H9 (cell line): ENCODE data around the gene LRP1. TPM values are rescaled to one million over a fixed set of nuclear protein-coding genes. Genes with fewer than 3 reads are reported as not detected.

Experiments
- DNase-seq: peaks from one replicate; pipeline ENCODE4 v3.0.0-alpha.2; 2017
- H2AFZ ChIP-seq: one replicate; pipeline ENCODE4 v1.6.1; 2013; ENCODE audit warnings: mild to moderate bottlenecking, low read length, control low read depth, moderate library complexity
- H2AK5ac ChIP-seq: 2 replicates; pipeline ENCODE4 v1.6.1; 2013; ENCODE audit warnings: low read length, control low read depth, mixed read lengths; ENCODE audit not compliant: insufficient read length
- H2BK120ac ChIP-seq: one replicate; pipeline ENCODE4 v1.6.1; 2013; ENCODE audit warnings: low read depth, mild to moderate bottlenecking, low read length, control low read depth, inconsistent platforms; ENCODE audit not compliant: poor library complexity, severe bottlenecking
- H2BK12ac ChIP-seq: 2 replicates; pipeline ENCODE4 v1.6.1; 2013; ENCODE audit warnings: low read length, control low read depth, mixed read lengths, low read depth; ENCODE audit not compliant: insufficient read length
- H2BK15ac ChIP-seq: 2 replicates; pipeline ENCODE4 v1.6.1; 2013; ENCODE audit warnings: low read depth, low read length, control low read depth
- H2BK20ac ChIP-seq: one replicate; pipeline ENCODE4 v1.6.1; 2013; ENCODE audit warnings: low read depth, mild to moderate bottlenecking, low read length, control low read depth, inconsistent platforms; ENCODE audit not compliant: poor library complexity, severe bottlenecking
- H2BK5ac ChIP-seq: 2 replicates; pipeline ENCODE4 v1.6.1; 2013; ENCODE audit warnings: low read length, control low read depth, mixed read lengths; ENCODE audit not compliant: insufficient read length
- H3K14ac ChIP-seq: 2 replicates; pipeline ENCODE4 v1.6.1; 2013; ENCODE audit warnings: low read length, control low read depth; ENCODE audit not compliant: insufficient read depth
- H3K18ac ChIP-seq: 2 replicates; pipeline ENCODE4 v1.6.1; 2013; ENCODE audit warnings: low read depth, mild to moderate bottlenecking, mixed read lengths, low read length, control low read depth; ENCODE audit not compliant: insufficient read length
- H3K23ac ChIP-seq: 2 replicates; pipeline ENCODE4 v1.6.1; 2013; ENCODE audit warnings: low read length, control low read depth, mixed read lengths, low read depth; ENCODE audit not compliant: insufficient read length
- H3K23me2 ChIP-seq: 2 replicates; pipeline ENCODE4 v1.6.1; 2013; ENCODE audit warnings: low read depth, mild to moderate bottlenecking, mixed read lengths, low read length, control low read depth; ENCODE audit not compliant: insufficient read length, poor library complexity, severe bottlenecking
- H3K27ac ChIP-seq: 2 replicates; pipeline ENCODE4 v1.5.1; 2013; ENCODE audit warnings: low read length, control low read depth, mixed read lengths, low read depth; ENCODE audit not compliant: insufficient read length
- H3K27me3 ChIP-seq: 2 replicates; pipeline ENCODE4 v1.6.1; 2013; ENCODE audit warnings: low read length, control low read depth, inconsistent platforms; ENCODE audit not compliant: insufficient read depth
- H3K4ac ChIP-seq: 2 replicates; pipeline ENCODE4 v1.6.1; 2013; ENCODE audit warnings: low read depth, mild to moderate bottlenecking, control low read depth, inconsistent platforms, low read length, moderate library complexity
- H3K4me1 ChIP-seq: 2 replicates; pipeline ENCODE4 v1.6.1; 2013; ENCODE audit warnings: low read length, control low read depth, inconsistent platforms; ENCODE audit not compliant: insufficient read depth
- H3K4me2 ChIP-seq: 2 replicates; pipeline ENCODE4 v1.6.1; 2013; ENCODE audit warnings: low read length, control low read depth, mixed read lengths; ENCODE audit not compliant: insufficient read length, insufficient read depth
- H3K56ac ChIP-seq: 2 replicates; pipeline ENCODE4 v1.6.1; 2013; ENCODE audit warnings: low read depth, mild to moderate bottlenecking, mixed read lengths, low read length, control low read depth; ENCODE audit not compliant: insufficient read length
- H3K79me1 ChIP-seq: 2 replicates; pipeline ENCODE4 v1.6.1; 2013; ENCODE audit warnings: low read depth, mild to moderate bottlenecking, moderate library complexity, low read length, control low read depth, inconsistent platforms; ENCODE audit not compliant: insufficient read depth, poor library complexity, severe bottlenecking
- H3K79me2 ChIP-seq: 2 replicates; pipeline ENCODE4 v1.6.1; 2013; ENCODE audit warnings: low read length, control low read depth, inconsistent platforms; ENCODE audit not compliant: insufficient read depth
- H3K9ac ChIP-seq: 2 replicates; pipeline ENCODE4 v1.6.1; 2013; ENCODE audit warnings: low read length, control low read depth, mixed read lengths; ENCODE audit not compliant: insufficient read length; ENCODE audit errors: extremely low read depth
- H3K9me3 ChIP-seq: one replicate; pipeline ENCODE4 v1.6.1; 2013; ENCODE audit warnings: low read depth, low read length, inconsistent platforms; ENCODE audit not compliant: control insufficient read depth
- H3T11ph ChIP-seq: one replicate; pipeline ENCODE4 v1.6.1; 2013; ENCODE audit warnings: mild to moderate bottlenecking, low read length, control low read depth, inconsistent platforms
- H4K20me1 ChIP-seq: one replicate; pipeline ENCODE4 v1.6.1; 2013; ENCODE audit not compliant: control insufficient read depth, insufficient read length, insufficient read depth
- H4K5ac ChIP-seq: 2 replicates; pipeline ENCODE4 v1.6.1; 2013; ENCODE audit warnings: low read depth, mild to moderate bottlenecking, mixed read lengths, low read length, control low read depth; ENCODE audit not compliant: insufficient read length
- H4K8ac ChIP-seq: replicated peaks from 2 replicates; pipeline ENCODE4 v1.6.1; 2013; ENCODE audit warnings: low read length, control low read depth, mixed read lengths, low read depth; ENCODE audit not compliant: insufficient read length
- H4K91ac ChIP-seq: 2 replicates; pipeline ENCODE4 v1.6.1; 2013; ENCODE audit warnings: low read depth, mild to moderate bottlenecking, moderate library complexity, mixed read lengths, low read length, control low read depth; ENCODE audit not compliant: insufficient read length
- H3K27ac Mint-ChIP-seq, 3 experiments: 2 replicates in 2 of 3; 3 replicates in 1 of 3; pipeline ENCODE4 v1.8.0; 2020 to 2021; ENCODE audit warnings: mixed read lengths in 3 of 3, mild to moderate bottlenecking in 1 of 3, moderate library complexity in 1 of 3
- H3K27me3 Mint-ChIP-seq: 2 replicates; pipeline ENCODE4 v1.8.0; 2021; ENCODE audit warnings: low read depth, mild to moderate bottlenecking, moderate library complexity, mixed read lengths
- H3K36me3 Mint-ChIP-seq, 3 experiments: 2 replicates in 2 of 3; 3 replicates in 1 of 3; pipeline ENCODE4 v1.8.0; 2020 to 2021; ENCODE audit warnings: low read depth in 3 of 3, mixed read lengths in 3 of 3; ENCODE audit not compliant: insufficient read depth in 1 of 3
- H3K4me1 Mint-ChIP-seq, 2 experiments: 2 replicates each; pipeline ENCODE4 v1.8.0; 2020; ENCODE audit warnings: mixed read lengths in 2 of 2
- H3K4me3 Mint-ChIP-seq, 2 experiments: 2 replicates in 1 of 2; 3 replicates in 1 of 2; pipeline ENCODE4 v1.8.0; 2020 to 2021; ENCODE audit warnings: mild to moderate bottlenecking in 2 of 2, mixed read lengths in 2 of 2, moderate library complexity in 1 of 2
- H3K9me3 Mint-ChIP-seq, 2 experiments: 2 replicates in 1 of 2; 3 replicates in 1 of 2; pipeline ENCODE4 v1.8.0; 2020; ENCODE audit warnings: mild to moderate bottlenecking in 2 of 2, mixed read lengths in 2 of 2, moderate library complexity in 1 of 2
- CTCF ChIP-seq: fragments of 200-600 bp; sonication (generic); conservative IDR thresholded peaks from 3 replicates; pipeline ENCODE4 v1.8.0; 2021; ENCODE audit warnings: antibody characterized with exemption, mild to moderate bottlenecking
- WGBS: extraction: QIAGEN DNeasy Blood & Tissue Kit; methylation state at CpG from one replicate; pipeline ENCODE4 v1.1.7; 2013; ENCODE audit warnings: missing lambda C conversion rate, low lambda C conversion rate, mixed read lengths; ENCODE audit not compliant: insufficient read length; ENCODE audit errors: extremely low coverage; 5-methylcytosine and 5-hydroxymethylcytosine counted together
- total RNA-seq: library from RNA; stranded (reverse); gene quantifications from 2 replicates; pipeline ENCODE4 v1.2.1, GENCODE V29; 2021

Gene LRP1
- total RNA-seq, 1 experiment from 2014 or later, result 115 TPM

GRCh38 chr12:57244312-57244696 is 116.0 kb downstream of the LRP1 start:
- Histone ChIP-seq H3K23me2 (peaks cover 17% of the 10 kb centered on the region), H3K9me3 (no peaks in the 10 kb centered on the region), H3K4me2 (no peak overlapping the region), H3K4me1 (0 out of 2 replicates have a peak, but pooled peaks cover 4% of the 10 kb centered on the region), H2AFZ (no peak overlapping the region), H2BK120ac (no peak overlapping the region), H4K20me1 (no peaks in the 10 kb centered on the region), H3K27me3 (peaks cover 31% of the 10 kb centered on the region), H3K14ac (no peak overlapping the region), H3K56ac (no peak overlapping the region), H4K8ac (no peak overlapping the region), H3T11ph (no peak overlapping the region), H3K27ac (no peak overlapping the region), H3K9ac (no peak overlapping the region), H2BK20ac (no peak overlapping the region), H3K79me2 (no peaks in the 10 kb centered on the region), H2AK5ac (no peak overlapping the region), H3K23ac (no peak overlapping the region), H3K79me1 (no peaks in the 10 kb centered on the region), H2BK5ac (no peak overlapping the region), H2BK15ac (no peak overlapping the region), H3K4ac (no peak overlapping the region), H4K5ac (no peak overlapping the region), H4K91ac (no peak overlapping the region), H3K18ac (no peak overlapping the region), H2BK12ac (no peak overlapping the region)
- no peak for TF ChIP-seq CTCF
- Mint-ChIP-seq H3K36me3 (peaks cover 0 to 3% (median 2%) of the 10 kb centered on the region in 3 experiments; a peak in 2 of 7 replicates), H3K4me3 (peak overlapping the region in 1 of 2 experiments; percentile 84; a peak in 3 of 5 replicates), H3K27ac (no peak overlapping the region), H3K4me1 (peaks cover 57 to 67% of the 10 kb centered on the region in 2 experiments), H3K27me3 (peaks cover 54% of the 10 kb centered on the region), H3K9me3 (no peaks in the 10 kb centered on the region)
- DNase-seq, result peak; percentile 37
- no CpG with 5 or more reads among the region's 6 CpGs for WGBS
